ENCODE results near the gene HELZ.

HELZ gene

GRCh38 chr17:67208232-67208631 lies 36.8 kb downstream of the HELZ start (continued):
- TF ChIP-seq MZF1 (tag by site-specific recombination; IDR thresholded peaks at IDR 0.05; ENCODE audit: borderline replicate concordance) (no peak), ZNF677 (tag by site-specific recombination; IDR thresholded peaks at IDR 0.05) (no peak)

GRCh38 chr17:67203818-67204217 lies 41.2 kb downstream of the HELZ start:
- Histone ChIP-seq H3K27ac (ENCODE audit: extremely low read depth, low read depth, low read length) (no peak overlapping the region), H3K4me1 (ENCODE audit: control insufficient read depth, insufficient read depth, low read length) (peaks cover 5% of the 10 kb centered on the region; the same call in 1 of the 2 replicates), H3K36me3 (ENCODE audit: control insufficient read depth in 2 of 2, insufficient read depth in 1 of 2, low read length in 2 of 2) (peaks cover 34 to 38% of the 10 kb centered on the region in 2 experiments), H3K4me3 (ENCODE audit: low read depth, low read length) (no peak overlapping the region), H3K9me3 (ENCODE audit: control insufficient read depth, insufficient read depth, low read depth, low read length) (no peaks in the 10 kb centered on the region)
- ChIA-PET POLR2A (no interaction called here), CTCF (interaction anchor here (0.9 kb wide), 1 partner anchor 9 kb away, joined by 3 read pairs; no protein-coding TSS in a partner anchor)
- no peak for TF ChIP-seq ZNF514 (tag by site-specific recombination; IDR thresholded peaks at IDR 0.05)
- TF ChIP-seq ZNF416 (tag by site-specific recombination; IDR thresholded peaks at IDR 0.05): no peak
- no peak for TF ChIP-seq ZSCAN4 (tag by site-specific recombination; IDR thresholded peaks at IDR 0.05)
- TF ChIP-seq FEZF1 (tag by site-specific recombination; IDR thresholded peaks at IDR 0.05): peak; percentile 43; the same call in 1 of the 2 replicates
- TF ChIP-seq PRDM10 (tag by site-specific recombination; IDR thresholded peaks at IDR 0.05): no peak
- TF ChIP-seq ZNF558 (tag by site-specific recombination; IDR thresholded peaks at IDR 0.05): peak; percentile 18; the same call in 1 of the 2 replicates
- 0 out of 2 replicates have a peak, but pooled peaks have one; percentile 38 for TF ChIP-seq ZBTB44 (tag by site-specific recombination; IDR thresholded peaks at IDR 0.05)
- TF ChIP-seq PRDM6 (tag by site-specific recombination; IDR thresholded peaks at IDR 0.05): peak; percentile 82
- peak; percentile 96 for TF ChIP-seq ZNF10 (tag by site-specific recombination; IDR thresholded peaks at IDR 0.05)
- TF ChIP-seq ZNF449 (tag by site-specific recombination; IDR thresholded peaks at IDR 0.05): no peak
- no peak for TF ChIP-seq ZXDB (tag by site-specific recombination; IDR thresholded peaks at IDR 0.05)
- 0 out of 2 replicates have a peak, but pooled peaks have one; percentile 16 for TF ChIP-seq ZNF366 (tag by site-specific recombination; conservative IDR thresholded peaks at IDR 0.05)
- peak; percentile 55; the same call in 1 of the 2 replicates for TF ChIP-seq OSR2 (tag by site-specific recombination; IDR thresholded peaks at IDR 0.05)
- TF ChIP-seq ZNF18 (tag by site-specific recombination; IDR thresholded peaks at IDR 0.05): no peak
